Fibroblast of mammary gland (primary cell): Measurements from ENCODE around the gene NPM3.

ENCODE experiments used
- DNase-seq: peaks from one replicate; pipeline ENCODE4 v3.0.0-alpha.2; 2010; ENCODE audit warnings: low read depth
- H3K4me3 ChIP-seq: 2 replicates; pipeline ENCODE4 v1.5.1; 2011; ENCODE audit warnings: low read depth, mild to moderate bottlenecking, low read length, moderate library complexity; ENCODE audit not compliant: control insufficient read depth
- CTCF ChIP-seq: conservative IDR thresholded peaks from 2 replicates; pipeline ENCODE4 v1.5.1; 2011; ENCODE audit warnings: low read depth, low read length, inconsistent platforms; ENCODE audit not compliant: control insufficient read depth, insufficient read depth

NPM3 gene

GRCh38 chr10:101778781-101779543, 4.3 kb downstream of the NPM3 start:
- no peak for TF ChIP-seq CTCF
- H3K4me3 ChIP-seq: peak overlapping the region; percentile 22
- peak; percentile 30 for DNase-seq

- TF ChIP-seq CTCF: no peak
- no peak overlapping the region for H3K4me3 ChIP-seq
- no peak for DNase-seq
Observed at GRCh38 chr10:101778151-101778780, 5.0 kb downstream of the NPM3 start.

- no peak overlapping the region for H3K4me3 ChIP-seq
- no peak for DNase-seq
- TF ChIP-seq CTCF: no peak
Observed at GRCh38 chr10:101777619-101778145, 5.6 kb downstream of the NPM3 start.

- H3K4me3 ChIP-seq: no peak overlapping the region
- no peak for DNase-seq
- no peak for TF ChIP-seq CTCF
Observed at GRCh38 chr10:101776161-101776817, 7.0 kb downstream of the NPM3 start.

- no peak for DNase-seq
- no peak for TF ChIP-seq CTCF
- H3K4me3 ChIP-seq: no peak within 1 kb of the TSS
Observed at GRCh38 chr10:101775273-101776160, 7.7 kb downstream of the NPM3 start, which contains the start of gene FGF8. Gene FGF8, minus strand, starts transcription at chr10:101776114. Its CDS starts 214 bp downstream, at chr10:101775900.
